Endodermal cell (in vitro differentiated cells): ENCODE results near the gene AHRR. TPM values are rescaled to one million over a fixed set of nuclear protein-coding genes. Genes with fewer than 3 reads are reported as not detected.
A peak's percentile ranks its signal among the peaks of the same experiment; 100 is the strongest.

Experiments used
- DNase-seq: peaks from one replicate; pipeline ENCODE4 v3.0.0-alpha.2; 2017
- H3K27ac ChIP-seq: 2 replicates; pipeline ENCODE4 v1.5.1; 2013; ENCODE audit warnings: mild to moderate bottlenecking, low read depth, low read length, moderate library complexity
- H3K27me3 ChIP-seq: 2 replicates; pipeline ENCODE4 v1.6.1; 2013; ENCODE audit warnings: mild to moderate bottlenecking, low read length, moderate library complexity; ENCODE audit not compliant: insufficient read depth, control insufficient read depth, poor library complexity, severe bottlenecking
- H3K36me3 ChIP-seq: 2 replicates; pipeline ENCODE4 v1.7.0; 2013; ENCODE audit warnings: mild to moderate bottlenecking, low read length, moderate library complexity; ENCODE audit not compliant: control insufficient read depth, insufficient read depth
- H3K4me1 ChIP-seq: one replicate; pipeline ENCODE4 v1.7.0; 2013; ENCODE audit warnings: low read length; ENCODE audit not compliant: control insufficient read depth, insufficient read depth
- H3K4me3 ChIP-seq: 2 replicates; pipeline ENCODE4 v1.5.1; 2013; ENCODE audit warnings: mild to moderate bottlenecking, low read length, moderate library complexity
- H3K9ac ChIP-seq: 2 replicates; pipeline ENCODE4 v1.6.1; 2013; ENCODE audit warnings: mild to moderate bottlenecking, low read length, moderate library complexity; ENCODE audit not compliant: poor library complexity, severe bottlenecking; ENCODE audit errors: extremely low read depth
- H3K9me3 ChIP-seq: 2 replicates; pipeline ENCODE4 v1.6.1; 2013; ENCODE audit warnings: mild to moderate bottlenecking, low read length, moderate library complexity; ENCODE audit not compliant: control insufficient read depth
- H3K27ac Mint-ChIP-seq: 2 replicates; pipeline ENCODE4 v1.8.0; 2020; ENCODE audit warnings: mixed read lengths
- H3K27me3 Mint-ChIP-seq: 2 replicates; pipeline ENCODE4 v1.8.0; 2021; ENCODE audit warnings: mild to moderate bottlenecking, mixed read lengths; ENCODE audit not compliant: insufficient read depth
- H3K36me3 Mint-ChIP-seq: 2 replicates; pipeline ENCODE4 v1.8.0; 2020; ENCODE audit warnings: low read depth, mixed read lengths
- H3K4me1 Mint-ChIP-seq: 2 replicates; pipeline ENCODE4 v1.8.0; 2020; ENCODE audit warnings: mixed read lengths
- H3K4me3 Mint-ChIP-seq: 2 replicates; pipeline ENCODE4 v1.8.0; 2020; ENCODE audit warnings: mild to moderate bottlenecking, moderate library complexity, mixed read lengths
- H3K9me3 Mint-ChIP-seq: 2 replicates; pipeline ENCODE4 v1.8.0; 2020; ENCODE audit warnings: mild to moderate bottlenecking, mixed read lengths
- WGBS, 2 experiments: methylation state at CpG; one replicate each; pipeline versions ENCODE4 v1.1.5 to v1.1.7; 2013; ENCODE audit warnings: missing lambda C conversion rate in 2 of 2, mixed read lengths in 1 of 2; ENCODE audit not compliant: insufficient coverage in 1 of 2, insufficient read length in 1 of 2; 5-methylcytosine and 5-hydroxymethylcytosine counted together
- total RNA-seq, 2 donors: library from RNA; stranded (reverse); fragmentation: NEBNext Ultra II Directional in 1 of 2; extraction: Animal tissue kit (Norgen Biotek cat#: 25700) in 1 of 2; gene quantifications; 2 replicates in 1 of 2; 3 replicates in 1 of 2; pipeline ENCODE4 v1.2.1, GENCODE V29; 2021
- TF ChIP-seq, protein P1 (sequence below): fragments of 200-600 bp; sonication (generic); conservative IDR thresholded peaks from 2 replicates; pipeline ENCODE4 v1.5.0; 2021; ENCODE audit warnings: antibody characterized with exemption, mild to moderate bottlenecking

Gene AHRR
- total RNA-seq, 2 donors from 2014 or later: 1.4 to 2.0 TPM

DNA sequence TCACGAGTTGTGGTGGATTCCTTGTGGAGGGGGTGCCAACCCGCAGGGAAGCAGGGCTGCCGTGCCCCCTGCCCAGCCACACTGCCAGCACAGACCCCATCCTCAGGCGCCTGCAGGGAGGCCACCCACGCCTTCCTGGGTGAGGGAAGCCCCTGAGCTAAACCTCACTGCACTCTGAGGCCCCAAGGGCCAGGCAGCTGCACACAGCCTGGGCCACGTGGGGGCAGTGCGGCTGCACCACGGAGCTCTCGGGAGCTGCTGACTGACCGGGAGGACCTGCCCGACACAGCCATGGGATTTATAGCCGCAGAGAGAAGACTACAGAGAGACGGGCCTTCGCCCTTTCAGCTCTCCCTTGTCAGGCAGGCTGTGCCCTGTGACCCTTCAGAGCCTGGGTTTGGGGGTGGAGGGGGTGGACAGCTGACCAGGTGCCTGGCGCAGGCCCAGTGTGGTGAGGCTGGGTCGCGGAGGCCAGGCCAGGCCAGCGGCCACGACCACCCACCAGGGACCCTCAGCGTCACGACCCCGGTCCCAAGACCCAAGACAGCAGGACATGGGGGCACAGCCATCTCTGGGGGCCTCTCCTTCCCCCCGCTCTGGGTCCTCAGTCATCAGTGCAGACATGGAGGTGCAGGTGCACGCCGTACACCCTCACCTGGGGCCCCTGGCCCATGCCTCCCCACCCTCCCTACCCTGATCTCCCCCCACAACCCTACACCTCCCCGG lies 4.3 kb upstream of the AHRR start:
- Histone ChIP-seq H3K27ac (no peak overlapping the region), H3K4me3 (no peak overlapping the region), H3K9ac (no peak overlapping the region), H3K9me3 (no peaks in the 10 kb centered on the region), H3K36me3 (peaks cover 9% of the 10 kb centered on the region), H3K4me1 (no peaks in the 10 kb centered on the region), H3K27me3 (peaks cover 38% of the 10 kb centered on the region)
- WGBS, 2 experiments: 62 to 75% methylated on average over 9 to 25 of the region's 26 CpGs
- Mint-ChIP-seq H3K36me3 (peaks cover 24% of the 10 kb centered on the region), H3K4me1 (no peaks in the 10 kb centered on the region), H3K27me3 (peaks cover 36% of the 10 kb centered on the region), H3K27ac (no peak overlapping the region), H3K9me3 (no peaks in the 10 kb centered on the region), H3K4me3 (no peak overlapping the region)
- peak; percentile 93 for DNase-seq
- TF ChIP-seq, protein P1, sequence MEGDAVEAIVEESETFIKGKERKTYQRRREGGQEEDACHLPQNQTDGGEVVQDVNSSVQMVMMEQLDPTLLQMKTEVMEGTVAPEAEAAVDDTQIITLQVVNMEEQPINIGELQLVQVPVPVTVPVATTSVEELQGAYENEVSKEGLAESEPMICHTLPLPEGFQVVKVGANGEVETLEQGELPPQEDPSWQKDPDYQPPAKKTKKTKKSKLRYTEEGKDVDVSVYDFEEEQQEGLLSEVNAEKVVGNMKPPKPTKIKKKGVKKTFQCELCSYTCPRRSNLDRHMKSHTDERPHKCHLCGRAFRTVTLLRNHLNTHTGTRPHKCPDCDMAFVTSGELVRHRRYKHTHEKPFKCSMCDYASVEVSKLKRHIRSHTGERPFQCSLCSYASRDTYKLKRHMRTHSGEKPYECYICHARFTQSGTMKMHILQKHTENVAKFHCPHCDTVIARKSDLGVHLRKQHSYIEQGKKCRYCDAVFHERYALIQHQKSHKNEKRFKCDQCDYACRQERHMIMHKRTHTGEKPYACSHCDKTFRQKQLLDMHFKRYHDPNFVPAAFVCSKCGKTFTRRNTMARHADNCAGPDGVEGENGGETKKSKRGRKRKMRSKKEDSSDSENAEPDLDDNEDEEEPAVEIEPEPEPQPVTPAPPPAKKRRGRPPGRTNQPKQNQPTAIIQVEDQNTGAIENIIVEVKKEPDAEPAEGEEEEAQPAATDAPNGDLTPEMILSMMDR: peak; percentile 87

DNA sequence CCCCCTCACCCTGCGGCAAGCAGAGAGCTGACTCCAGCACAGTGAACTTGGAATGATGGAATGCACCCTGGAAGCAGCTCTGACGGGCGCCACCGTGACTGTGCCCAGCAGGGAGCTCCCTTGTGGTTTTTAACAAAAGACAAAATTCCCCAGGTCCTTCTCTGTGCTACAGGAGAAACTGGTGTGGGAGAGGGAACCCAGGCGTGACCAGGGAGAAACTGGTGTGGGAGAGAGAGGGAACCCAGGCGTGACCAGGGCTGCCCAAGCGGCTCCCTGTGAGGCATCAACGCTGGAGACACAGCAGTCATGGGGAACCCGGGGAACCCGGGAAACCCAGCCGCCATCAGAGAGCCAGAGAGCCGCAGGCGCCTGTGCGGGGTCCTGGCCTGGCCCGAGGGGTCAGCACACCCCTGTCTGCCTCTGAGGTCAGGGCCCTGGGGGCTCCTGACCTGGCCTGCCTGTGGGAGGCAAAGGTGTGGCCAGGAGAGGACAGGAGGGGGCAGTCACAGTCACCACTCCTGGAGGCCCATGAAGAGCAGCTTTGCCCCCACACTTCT lies 3.1 kb upstream of the AHRR start:
- H3K27ac ChIP-seq: no peak overlapping the region
- no peaks in the 10 kb centered on the region for H3K4me1 Mint-ChIP-seq

DNA sequence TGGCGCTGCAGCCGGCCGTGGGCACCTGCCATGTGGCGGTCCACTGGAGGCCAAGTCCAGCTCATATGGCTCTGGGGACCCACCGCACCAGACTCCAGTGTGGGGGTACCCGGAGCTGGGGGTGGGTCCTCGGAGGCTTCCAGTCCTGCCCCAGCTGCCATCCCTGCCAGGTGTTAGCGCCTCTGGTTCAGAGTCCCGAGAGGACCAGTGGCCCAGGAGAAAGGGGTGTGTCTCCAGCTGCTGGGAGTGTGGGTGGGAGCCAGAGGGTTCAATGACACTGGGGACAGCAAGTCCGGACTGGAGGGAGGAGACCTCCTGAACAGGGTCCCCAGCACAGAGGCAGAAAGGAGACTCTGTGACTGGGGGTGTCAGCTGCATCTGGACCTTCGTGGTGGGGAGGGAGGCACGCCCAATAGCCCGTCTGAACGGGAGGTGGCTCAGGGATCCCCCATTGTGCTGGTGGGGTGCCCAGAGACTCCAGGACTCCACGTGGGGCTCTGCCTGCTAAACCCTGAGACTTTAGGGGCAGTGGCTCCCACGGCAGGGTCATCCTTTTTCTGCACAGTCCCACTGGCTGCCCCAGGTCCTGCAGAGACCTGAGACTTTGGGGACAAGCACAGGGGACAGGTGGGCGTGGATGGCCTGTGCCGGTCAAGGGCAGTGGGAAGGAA lies 2.4 kb upstream of the AHRR start:
- H3K4me3 Mint-ChIP-seq: no peak overlapping the region
- H3K4me3 ChIP-seq: no peak overlapping the region
- H3K36me3 ChIP-seq: peaks cover 9% of the 10 kb centered on the region
- DNase-seq: peak; percentile 44
- peaks cover 14% of the 10 kb centered on the region for H3K36me3 Mint-ChIP-seq
- H3K9me3 ChIP-seq: no peaks in the 10 kb centered on the region
- H3K27me3 ChIP-seq: peaks cover 56% of the 10 kb centered on the region
- H3K4me1 ChIP-seq: no peaks in the 10 kb centered on the region
- H3K9ac ChIP-seq: no peak overlapping the region
- peaks cover 54% of the 10 kb centered on the region for H3K27me3 Mint-ChIP-seq
- TF ChIP-seq, protein P1: no peak
- no peak overlapping the region for H3K27ac ChIP-seq
- H3K27ac Mint-ChIP-seq: no peak overlapping the region
- H3K4me1 Mint-ChIP-seq: no peaks in the 10 kb centered on the region
- 81 to 83% methylated on average over 10 to 18 of the region's 18 CpGs for WGBS, 2 experiments
- H3K9me3 Mint-ChIP-seq: no peaks in the 10 kb centered on the region

More for the DNA sequence above, 3.1 kb upstream of the AHRR start:
- WGBS, 2 experiments: 80 to 92% methylated on average over 5 to 15 of the region's 15 CpGs
- Histone ChIP-seq H3K4me1 (no peaks in the 10 kb centered on the region), H3K36me3 (peaks cover 9% of the 10 kb centered on the region), H3K9me3 (no peaks in the 10 kb centered on the region), H3K27me3 (peaks cover 49% of the 10 kb centered on the region), H3K4me3 (no peak overlapping the region), H3K9ac (no peak overlapping the region)
- Mint-ChIP-seq H3K27ac (no peak overlapping the region), H3K36me3 (peaks cover 16% of the 10 kb centered on the region), H3K9me3 (no peaks in the 10 kb centered on the region), H3K27me3 (peaks cover 47% of the 10 kb centered on the region), H3K4me3 (no peak overlapping the region)
- TF ChIP-seq, protein P1: peak; percentile 36
- DNase-seq: no peak
